Ectodermal cell (in vitro differentiated cells): ENCODE data around the gene ASNS. TPM values are rescaled to one million over a fixed set of nuclear protein-coding genes. Genes with fewer than 3 reads are reported as not detected.
A peak's percentile ranks its signal among the peaks of the same experiment; 100 is the strongest.
"Not testable (repeated sequence)": the region's sequence is repeated elsewhere in the genome, so short reads cannot be mapped to it uniquely, and the experiment has no call there.

Experiments used
- H3K27ac ChIP-seq: 2 replicates; pipeline ENCODE4 v1.7.0; 2013; ENCODE audit warnings: mild to moderate bottlenecking, low read depth, low read length; ENCODE audit not compliant: insufficient read depth, poor library complexity, severe bottlenecking
- H3K27me3 ChIP-seq: 2 replicates; pipeline ENCODE4 v1.7.0; 2013; ENCODE audit warnings: mild to moderate bottlenecking, low read length; ENCODE audit not compliant: insufficient read depth, control insufficient read depth, poor library complexity, severe bottlenecking
- H3K36me3 ChIP-seq: one replicate; pipeline ENCODE4 v1.7.0; 2013; ENCODE audit warnings: low read length; ENCODE audit not compliant: control insufficient read depth, insufficient read depth
- H3K4me1 ChIP-seq: one replicate; pipeline ENCODE4 v1.7.0; 2013; ENCODE audit warnings: low read length; ENCODE audit not compliant: control insufficient read depth, insufficient read depth
- H3K4me3 ChIP-seq: 2 replicates; pipeline ENCODE4 v1.7.0; 2013; ENCODE audit warnings: low read depth, low read length, control low read depth; ENCODE audit not compliant: insufficient read depth
- H3K9me3 ChIP-seq: 2 replicates; pipeline ENCODE4 v1.7.0; 2013; ENCODE audit warnings: mild to moderate bottlenecking, low read length, moderate library complexity; ENCODE audit not compliant: control insufficient read depth
- WGBS, 2 experiments: methylation state at CpG; one replicate each; pipeline ENCODE4 v1.1.7; 2013; ENCODE audit warnings: missing lambda C conversion rate in 2 of 2; 5-methylcytosine and 5-hydroxymethylcytosine counted together
- polyA plus RNA-seq, 4 experiments: library from polyadenylated mRNA; stranded (reverse); fragments of 50-300 nt; gene quantifications; one replicate each; pipeline ENCODE4 v1.2.3, GENCODE V29; 2013

The ASNS gene, protein sequence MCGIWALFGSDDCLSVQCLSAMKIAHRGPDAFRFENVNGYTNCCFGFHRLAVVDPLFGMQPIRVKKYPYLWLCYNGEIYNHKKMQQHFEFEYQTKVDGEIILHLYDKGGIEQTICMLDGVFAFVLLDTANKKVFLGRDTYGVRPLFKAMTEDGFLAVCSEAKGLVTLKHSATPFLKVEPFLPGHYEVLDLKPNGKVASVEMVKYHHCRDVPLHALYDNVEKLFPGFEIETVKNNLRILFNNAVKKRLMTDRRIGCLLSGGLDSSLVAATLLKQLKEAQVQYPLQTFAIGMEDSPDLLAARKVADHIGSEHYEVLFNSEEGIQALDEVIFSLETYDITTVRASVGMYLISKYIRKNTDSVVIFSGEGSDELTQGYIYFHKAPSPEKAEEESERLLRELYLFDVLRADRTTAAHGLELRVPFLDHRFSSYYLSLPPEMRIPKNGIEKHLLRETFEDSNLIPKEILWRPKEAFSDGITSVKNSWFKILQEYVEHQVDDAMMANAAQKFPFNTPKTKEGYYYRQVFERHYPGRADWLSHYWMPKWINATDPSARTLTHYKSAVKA
- polyA plus RNA-seq (2013, experiment 1 of 4), result 45.9 TPM
- 54.1 TPM for polyA plus RNA-seq (2013, experiment 2 of 4)
- 51.6 TPM for polyA plus RNA-seq (2013, experiment 3 of 4)
- polyA plus RNA-seq (2013, experiment 4 of 4), result 53.8 TPM

DNA sequence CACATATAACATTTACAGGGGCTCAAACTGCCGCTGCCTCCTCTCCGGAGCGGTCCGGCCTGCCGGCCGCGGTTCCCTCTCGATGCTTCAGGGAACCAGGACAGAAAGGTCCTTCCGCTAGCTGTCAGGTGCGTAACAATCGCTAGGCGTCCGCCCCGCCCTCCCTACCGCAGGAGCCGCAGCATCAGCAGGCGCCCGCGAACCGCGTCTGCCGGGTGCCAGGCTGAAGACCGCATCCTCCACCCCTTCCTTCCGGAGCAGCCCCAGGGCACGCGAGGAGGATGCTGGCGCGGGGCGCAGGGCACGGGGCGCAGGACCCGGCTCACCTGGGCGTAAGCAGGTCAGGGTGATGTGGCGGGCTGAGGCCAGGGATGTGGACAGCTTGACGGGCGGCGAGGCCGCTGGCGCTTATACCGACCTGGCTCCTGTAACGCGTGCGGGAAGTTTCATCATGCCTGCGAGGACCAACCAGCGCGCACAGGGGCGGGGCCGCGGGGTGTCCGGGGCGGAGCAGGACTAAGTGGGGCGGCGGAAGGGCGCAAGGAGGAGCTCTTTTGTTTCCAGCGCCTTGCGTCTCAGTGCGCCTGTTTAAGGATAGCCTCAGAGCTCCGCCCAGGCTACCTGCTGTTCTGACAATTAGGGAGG, at the start of gene ASNS:
Gene ASNS, minus strand, starts transcription at position 384 of the 645 bp plus-strand sequence. CDS start 3,252 bp downstream, outside the sequence.
- Histone ChIP-seq H3K4me3 (peak within 1 kb of the TSS; percentile 72), H3K27me3 (peaks cover 12% of the 10 kb centered on the region), H3K36me3 (peaks cover 4% of the 10 kb centered on the region), H3K4me1 (no peaks in the 10 kb centered on the region), H3K9me3 (no peaks in the 10 kb centered on the region), H3K27ac (peak within 1 kb of the TSS; percentile 84)
- WGBS, 2 experiments, result 0% methylated on average over 58 of the region's 58 CpGs

DNA sequence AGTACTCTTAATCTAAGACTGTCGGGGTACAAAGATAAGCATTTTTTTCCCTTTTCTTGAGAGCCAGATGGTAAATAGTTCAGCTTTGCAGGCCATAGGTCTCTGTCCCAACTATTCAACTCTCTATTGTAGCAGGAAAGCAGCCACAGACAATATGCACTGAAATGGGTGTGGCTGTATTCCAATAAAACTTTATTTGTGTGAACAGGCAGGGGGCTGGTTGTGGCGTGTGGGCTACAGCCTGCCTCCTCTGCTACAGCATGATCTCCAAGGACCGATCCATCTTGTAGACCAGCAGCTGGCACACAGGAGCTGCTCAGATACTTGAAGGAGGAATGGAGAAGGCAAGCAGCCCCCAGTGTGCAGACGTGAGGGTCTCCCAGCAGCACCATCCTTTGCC, 49.0 kb upstream of the ASNS start:
- H3K36me3 ChIP-seq, H3K4me3 ChIP-seq, H3K9me3 ChIP-seq, H3K27me3 ChIP-seq, H3K27ac ChIP-seq, H3K4me1 ChIP-seq: not testable (repeated sequence)
- WGBS, 2 experiments, result 90 to 98% methylated on average over 2 to 3 of the region's 4 CpGs

DNA sequence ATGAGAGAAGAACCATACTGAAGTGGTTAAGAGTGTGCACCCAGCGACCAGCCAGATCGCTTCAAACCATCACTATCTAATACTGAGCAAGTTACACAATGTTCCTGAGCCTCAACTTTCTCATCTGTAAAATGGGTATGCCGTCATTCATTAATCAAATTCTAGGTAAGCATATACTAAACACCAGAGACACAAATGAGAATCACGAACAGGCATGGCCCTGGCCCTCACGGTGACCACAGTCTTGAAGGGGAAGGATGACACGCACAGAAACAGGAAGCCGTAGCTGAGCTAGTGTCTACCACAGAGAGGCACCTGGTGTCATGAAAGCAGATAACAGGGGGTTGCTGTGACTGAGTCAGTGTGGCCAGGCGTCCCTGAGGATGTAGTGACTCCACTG, 43.1 kb upstream of the ASNS start:
- H3K36me3 ChIP-seq, H3K4me1 ChIP-seq, H3K27me3 ChIP-seq, H3K9me3 ChIP-seq, H3K27ac ChIP-seq, H3K4me3 ChIP-seq: not testable (repeated sequence)
- 92 to 96% methylated on average over 3 to 5 of the region's 8 CpGs for WGBS, 2 experiments

DNA sequence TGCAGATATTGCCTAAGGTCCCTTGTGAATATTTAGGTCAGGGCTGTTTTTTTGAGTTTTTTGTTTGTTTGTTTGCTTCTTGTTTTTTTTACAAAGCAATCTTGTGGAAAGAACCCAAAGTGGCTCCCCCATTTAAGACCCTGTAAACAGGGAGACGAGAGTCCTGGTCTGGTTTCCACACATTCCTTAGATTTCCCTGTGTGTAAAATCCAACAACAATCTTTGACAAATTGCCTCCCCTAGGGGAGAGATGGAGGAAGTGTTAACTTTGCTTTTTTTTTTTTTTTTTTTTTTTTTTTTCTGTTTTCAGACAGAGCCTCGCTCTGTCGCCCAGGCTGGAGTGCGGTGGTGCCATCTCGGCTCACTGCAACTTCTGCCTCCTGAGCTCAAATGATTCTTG, 40.1 kb upstream of the ASNS start:
- H3K9me3 ChIP-seq, H3K36me3 ChIP-seq, H3K4me1 ChIP-seq, H3K27ac ChIP-seq, H3K27me3 ChIP-seq, H3K4me3 ChIP-seq: not testable (repeated sequence)
- 75 to 80% methylated on average over 4 to 5 of the region's 5 CpGs for WGBS, 2 experiments

DNA sequence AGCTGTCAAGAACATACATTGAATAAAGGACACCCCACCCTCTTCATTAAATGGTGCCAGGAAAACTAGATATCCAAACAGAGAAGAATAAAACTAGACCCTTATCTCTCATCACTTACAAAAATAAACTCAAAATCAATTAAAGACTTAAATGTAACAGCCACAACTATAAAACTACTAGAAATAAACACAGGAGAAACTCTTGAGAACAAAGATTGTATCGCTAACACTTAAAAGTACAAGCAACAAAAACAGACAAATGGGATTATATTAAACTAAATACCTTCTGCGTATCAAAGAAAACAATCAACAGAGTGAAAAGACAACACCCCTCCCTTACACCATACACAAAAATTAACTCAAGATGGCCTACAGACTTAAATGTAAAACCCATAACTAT, 24.7 kb upstream of the ASNS start:
- H3K27ac ChIP-seq, H3K4me3 ChIP-seq, H3K27me3 ChIP-seq, H3K4me1 ChIP-seq, H3K36me3 ChIP-seq, H3K9me3 ChIP-seq: not testable (repeated sequence)
- WGBS, 2 experiments, result 80 to 96% methylated on average over 1 to 2 of the region's 2 CpGs

DNA sequence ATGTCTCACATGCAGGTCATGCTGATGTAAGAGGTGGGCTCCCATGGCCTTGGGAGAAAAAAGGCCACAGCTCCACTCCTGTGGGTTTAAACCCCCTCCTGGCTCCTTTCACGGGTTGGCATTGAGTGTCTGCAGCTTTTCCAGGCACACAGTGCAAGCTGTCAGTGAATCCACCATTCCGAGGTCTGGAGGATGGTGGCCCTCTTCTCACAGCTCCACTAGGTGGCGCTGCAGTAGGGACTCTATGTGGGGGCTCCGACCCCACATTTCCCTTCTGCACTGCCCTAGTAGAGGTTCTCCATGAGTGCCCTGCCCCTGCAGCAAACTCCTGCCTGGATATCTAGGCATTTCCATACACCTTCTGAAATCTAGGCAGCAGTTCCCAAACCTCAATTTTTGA, 19.5 kb upstream of the ASNS start:
- WGBS, 2 experiments, result 67 to 72% methylated on average over 4 of the region's 4 CpGs

DNA sequence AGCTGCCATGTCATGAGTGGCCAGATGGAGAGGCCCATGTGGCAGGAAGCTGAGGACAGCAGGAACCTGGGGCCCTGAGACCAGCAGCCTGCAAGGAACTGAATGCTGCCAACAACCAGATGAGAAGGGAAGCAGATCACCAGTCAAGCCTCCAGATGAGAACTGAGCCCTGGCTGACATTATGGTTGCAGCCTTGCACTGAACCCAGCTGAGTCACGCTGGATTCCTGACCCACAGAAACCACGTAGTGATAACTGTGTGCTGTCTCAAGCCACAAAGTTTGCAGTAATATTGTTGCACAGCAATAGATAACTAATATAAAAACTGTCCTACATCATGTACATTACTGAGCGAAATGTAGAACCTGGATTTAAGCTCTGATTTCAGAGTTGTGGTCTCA, 7.3 kb upstream of the ASNS start:
- H3K27ac ChIP-seq, H3K4me1 ChIP-seq, H3K27me3 ChIP-seq, H3K36me3 ChIP-seq, H3K4me3 ChIP-seq, H3K9me3 ChIP-seq: not testable (repeated sequence)
- WGBS, 2 experiments, result 78 to 90% methylated on average over 2 of the region's 3 CpGs

More for the DNA sequence above, 19.5 kb upstream of the ASNS start:
- not testable (repeated sequence) for H3K9me3 ChIP-seq, H3K36me3 ChIP-seq, H3K4me3 ChIP-seq, H3K4me1 ChIP-seq, H3K27ac ChIP-seq, H3K27me3 ChIP-seq

DNA sequence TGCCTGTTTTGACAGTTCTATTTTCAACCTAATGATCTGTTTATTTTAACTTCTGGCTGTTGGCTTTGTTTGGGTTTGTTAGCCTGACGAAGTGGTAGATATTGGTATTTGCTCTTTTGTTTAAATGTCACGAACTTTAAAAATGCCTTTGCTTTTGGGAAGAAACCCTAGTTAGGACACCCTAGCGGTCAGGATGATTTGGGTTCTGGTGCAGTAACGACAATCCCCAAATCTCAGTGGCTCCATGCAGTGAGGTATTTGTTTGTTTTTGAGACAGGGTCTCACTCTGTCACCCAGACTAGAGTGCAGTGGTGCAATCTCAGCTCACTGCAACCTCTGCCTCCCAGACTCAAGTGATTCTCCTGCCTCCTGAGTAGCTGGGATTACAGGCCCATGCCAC, 2.7 kb upstream of the ASNS start:
- not testable (repeated sequence) for H3K4me3 ChIP-seq, H3K36me3 ChIP-seq, H3K27ac ChIP-seq, H3K9me3 ChIP-seq, H3K4me1 ChIP-seq
- WGBS, 2 experiments, result 86 to 92% methylated on average over 4 of the region's 4 CpGs
- peaks cover 12% of the 10 kb centered on the region for H3K27me3 ChIP-seq

DNA sequence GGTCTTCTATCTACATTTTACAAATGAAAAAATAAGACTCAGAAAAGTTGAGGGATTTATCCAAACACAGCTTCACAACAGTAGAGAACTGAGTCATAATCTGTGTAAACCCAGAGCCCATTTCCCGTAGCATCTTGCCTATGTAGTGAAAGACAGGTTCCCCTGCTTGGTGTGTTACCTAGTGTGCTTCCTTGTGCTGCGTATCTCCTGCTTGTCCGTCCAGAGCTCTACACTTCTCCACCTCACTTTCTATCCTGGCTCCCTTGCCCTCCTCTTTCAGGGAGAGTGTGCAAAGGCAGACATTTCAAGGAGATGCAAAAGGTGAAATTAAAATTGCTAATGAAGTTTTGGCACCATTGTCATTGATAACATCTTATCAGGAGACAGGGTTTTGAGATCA, 1.4 kb upstream of the ASNS start:
- WGBS, 2 experiments, result 57 to 63% methylated on average over 2 to 3 of the region's 3 CpGs
- Histone ChIP-seq H3K36me3 (peaks cover under 1% of the 10 kb centered on the region), H3K27ac (no peak overlapping the region), H3K4me3 (no peak overlapping the region), H3K9me3 (no peaks in the 10 kb centered on the region), H3K4me1 (no peaks in the 10 kb centered on the region), H3K27me3 (peaks cover 12% of the 10 kb centered on the region)

DNA sequence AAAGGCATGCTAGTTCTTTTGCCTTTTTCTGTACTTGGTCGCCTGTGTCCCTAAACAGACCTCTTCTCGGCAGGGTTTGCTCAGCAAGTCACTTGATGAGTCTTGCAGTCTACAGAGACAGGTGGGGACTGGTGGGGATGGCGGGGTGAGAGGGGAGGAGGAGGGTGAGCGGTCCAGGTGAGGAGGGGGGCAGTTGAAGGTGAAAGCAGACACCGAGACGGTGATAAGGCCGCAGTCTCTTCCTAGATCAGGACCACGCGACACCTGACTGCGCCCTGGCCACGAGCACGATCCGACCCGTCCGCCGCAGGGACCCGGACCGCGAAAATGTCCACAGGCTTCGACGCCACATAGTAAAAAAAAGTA, 566 bp downstream of the ASNS start:
- no peaks in the 10 kb centered on the region for H3K4me1 ChIP-seq
- no peaks in the 10 kb centered on the region for H3K9me3 ChIP-seq
- H3K27ac ChIP-seq, result no peak overlapping the region
- WGBS, 2 experiments, result 1% methylated on average over 21 of the region's 21 CpGs
- H3K36me3 ChIP-seq, result peaks cover 4% of the 10 kb centered on the region
- peaks cover 12% of the 10 kb centered on the region for H3K27me3 ChIP-seq
- H3K4me3 ChIP-seq, result peak overlapping the region; percentile 72
